Fibroblast of mammary gland (primary cell): Measurements from ENCODE around the gene CNIH2.
A peak's percentile ranks its signal among the peaks of the same experiment; 100 is the strongest.

ENCODE experiments used
- DNase-seq: peaks from one replicate; pipeline ENCODE4 v3.0.0-alpha.2; 2010; ENCODE audit warnings: low read depth
- H3K4me3 ChIP-seq: 2 replicates; pipeline ENCODE4 v1.5.1; 2011; ENCODE audit warnings: low read depth, mild to moderate bottlenecking, low read length, moderate library complexity; ENCODE audit not compliant: control insufficient read depth
- CTCF ChIP-seq: conservative IDR thresholded peaks from 2 replicates; pipeline ENCODE4 v1.5.1; 2011; ENCODE audit warnings: low read depth, low read length, inconsistent platforms; ENCODE audit not compliant: control insufficient read depth, insufficient read depth

The CNIH2 gene

GRCh38 chr11:66262696-66263095 is 15.3 kb upstream of the CNIH2 start:
- DNase-seq: no peak
- no peak overlapping the region for H3K4me3 ChIP-seq
- no peak for TF ChIP-seq CTCF

DNA sequence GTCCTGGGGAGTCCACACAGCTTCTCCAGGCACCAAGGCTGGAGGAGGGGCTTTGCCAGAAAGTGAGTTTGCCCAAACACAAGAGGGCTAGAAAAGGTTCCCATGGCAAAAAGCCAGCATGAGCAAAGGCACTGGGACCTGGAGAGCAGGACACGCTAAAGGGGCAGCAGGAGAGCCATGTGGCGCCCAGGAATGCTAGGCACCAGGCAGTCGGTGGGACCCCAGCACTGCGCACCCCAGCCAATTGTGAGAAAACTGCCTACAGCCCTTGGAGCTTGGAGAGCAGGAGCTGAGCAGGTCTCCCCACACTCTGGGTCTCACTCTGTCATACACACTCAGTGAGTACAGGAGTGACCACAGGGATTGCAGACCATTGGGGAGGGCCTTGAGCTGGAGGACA is 14.7 kb upstream of the CNIH2 start:
- no peak for TF ChIP-seq CTCF
- DNase-seq: no peak
- H3K4me3 ChIP-seq: no peak overlapping the region

DNA sequence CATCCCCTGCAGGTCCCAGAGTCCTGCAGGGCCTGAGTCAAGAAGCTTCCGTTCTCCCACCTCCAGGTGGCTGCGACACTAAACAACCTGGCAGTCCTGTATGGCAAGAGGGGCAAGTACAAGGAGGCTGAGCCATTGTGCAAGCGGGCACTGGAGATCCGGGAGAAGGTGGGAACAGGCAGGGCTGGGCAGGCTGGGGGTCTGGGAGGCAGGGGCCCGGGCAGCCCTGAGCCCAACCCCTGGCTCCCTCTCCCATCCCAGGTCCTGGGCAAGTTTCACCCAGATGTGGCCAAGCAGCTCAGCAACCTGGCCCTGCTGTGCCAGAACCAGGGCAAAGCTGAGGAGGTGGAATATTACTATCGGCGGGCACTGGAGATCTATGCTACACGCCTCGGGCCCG is 14.2 kb upstream of the CNIH2 start:
- no peak overlapping the region for H3K4me3 ChIP-seq
- TF ChIP-seq CTCF: no peak
- DNase-seq: no peak

- TF ChIP-seq CTCF: no peak
- no peak for DNase-seq
- H3K4me3 ChIP-seq: no peak overlapping the region
Measured at GRCh38 chr11:66264383-66264782, 13.6 kb upstream of the CNIH2 start.

GRCh38 chr11:66264914-66265313 is 13.1 kb upstream of the CNIH2 start:
- H3K4me3 ChIP-seq: no peak overlapping the region
- DNase-seq: no peak
- peak; percentile 30 for TF ChIP-seq CTCF

DNA sequence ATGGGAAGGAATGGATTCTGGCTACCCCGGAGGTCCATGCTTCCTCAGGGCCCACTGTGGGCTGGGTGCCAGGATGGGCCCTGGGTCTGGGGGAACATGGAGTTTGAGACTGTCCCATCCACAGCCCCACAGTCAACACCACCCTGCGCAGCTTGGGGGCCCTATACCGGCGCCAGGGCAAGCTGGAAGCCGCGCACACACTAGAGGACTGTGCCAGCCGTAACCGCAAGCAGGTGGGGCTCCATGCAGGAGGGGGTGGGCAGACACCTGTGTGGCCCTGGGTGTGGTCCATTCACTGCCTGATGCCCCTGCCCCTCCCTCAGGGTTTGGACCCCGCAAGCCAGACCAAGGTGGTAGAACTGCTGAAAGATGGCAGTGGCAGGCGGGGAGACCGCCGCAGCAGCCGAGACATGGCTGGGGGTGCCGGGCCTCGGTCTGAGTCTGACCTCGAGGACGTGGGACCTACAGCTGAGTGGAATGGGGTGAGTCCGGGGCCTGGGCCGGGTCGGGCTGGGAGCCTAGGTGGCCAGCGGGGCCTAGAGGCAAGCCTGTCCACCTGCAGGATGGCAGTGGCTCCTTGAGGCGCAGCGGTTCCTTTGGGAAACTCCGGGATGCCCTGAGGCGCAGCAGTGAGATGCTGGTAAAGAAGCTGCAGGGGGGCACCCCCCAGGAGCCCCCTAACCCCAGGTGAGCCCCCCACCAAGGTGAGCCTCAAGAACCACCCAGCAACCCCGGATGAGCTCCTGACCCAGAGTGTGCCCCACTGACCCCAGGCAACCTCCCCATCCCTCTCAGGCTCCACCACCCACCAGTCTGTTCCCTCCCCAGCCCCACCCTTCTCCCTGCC is 12.2 kb upstream of the CNIH2 start:
- no peak overlapping the region for H3K4me3 ChIP-seq

More for the DNA sequence above, 12.2 kb upstream of the CNIH2 start:
- TF ChIP-seq CTCF: no peak
- DNase-seq: no peak
